CD4-positive, alpha-beta T cell (primary cell): ENCODE measurements around the gene KIF26B. TPM values are rescaled to one million over a fixed set of nuclear protein-coding genes. Genes with fewer than 3 reads are reported as not detected.

Experiments used
- ATAC-seq: fragments of 200-7000 bp; cut with Tn5 transposase; one replicate; pipeline ENCODE4 v1.10.0; 2022; ENCODE audit warnings: mild to moderate bottlenecking; ENCODE audit not compliant: poor library complexity
- CTCF ChIA-PET: fragments of 350-600 bp; sonication (Branson Sonifier 250); formaldehyde crosslinking; loops from one replicate; lab custom pipeline; 2021; ENCODE audit warnings: antibody characterized with exemption, inconsistent platforms; lab: Charles Lee
- POLR2A ChIA-PET: fragments of 350-600 bp; sonication (Branson Sonifier 250); formaldehyde crosslinking; loops from one replicate; lab custom pipeline; 2021; ENCODE audit warnings: antibody characterized with exemption, inconsistent platforms; lab: Charles Lee
- DNase-seq, 14 experiments: peaks; one replicate each; pipeline ENCODE4 v3.0.0-alpha.2; 2013 to 2020; ENCODE audit warnings: mixed read lengths in 2 of 14
- H3K27ac ChIP-seq, 2 donors: one replicate each; pipeline versions ENCODE4 v1.5.1 to v1.7.0; 2013; ENCODE audit warnings: low read length in 2 of 2, low read depth in 1 of 2, mild to moderate bottlenecking in 1 of 2
- H3K27me3 ChIP-seq, 2 experiments: 1 replicate in 1 of 2; 2 replicates in 1 of 2; pipeline versions ENCODE4 v1.6.1 to v1.7.0; 2013; ENCODE audit warnings: low read length in 2 of 2, control low read depth in 1 of 2, mild to moderate bottlenecking in 1 of 2, moderate library complexity in 1 of 2; ENCODE audit not compliant: insufficient read depth in 2 of 2, control insufficient read depth in 1 of 2
- H3K36me3 ChIP-seq: one replicate; pipeline ENCODE4 v1.6.1; 2013; ENCODE audit warnings: low read length, control low read depth; ENCODE audit not compliant: insufficient read depth
- H3K4me1 ChIP-seq: one replicate; pipeline ENCODE4 v1.6.1; 2013; ENCODE audit warnings: low read length, control low read depth; ENCODE audit not compliant: insufficient read depth
- H3K4me3 ChIP-seq: one replicate; pipeline ENCODE4 v1.5.1; 2013; ENCODE audit warnings: mild to moderate bottlenecking, low read length, moderate library complexity
- H3K9me3 ChIP-seq, 2 experiments: 1 replicate in 1 of 2; 2 replicates in 1 of 2; pipeline versions ENCODE4 v1.6.1 to v1.7.0; 2013; ENCODE audit warnings: low read length in 2 of 2, mild to moderate bottlenecking in 2 of 2, control low read depth in 1 of 2, moderate library complexity in 1 of 2; ENCODE audit not compliant: control insufficient read depth in 1 of 2, insufficient read depth in 1 of 2
- H3K27ac Mint-ChIP-seq: one replicate; pipeline ENCODE4 v1.8.0; 2020; ENCODE audit warnings: mixed read lengths
- H3K27me3 Mint-ChIP-seq: one replicate; pipeline ENCODE4 v1.8.0; 2021; ENCODE audit warnings: mixed read lengths
- H3K36me3 Mint-ChIP-seq: one replicate; pipeline ENCODE4 v1.8.0; 2021; ENCODE audit warnings: low read depth, mixed read lengths
- H3K4me1 Mint-ChIP-seq: one replicate; pipeline ENCODE4 v1.8.0; 2021; ENCODE audit warnings: low read depth, mixed read lengths
- H3K4me3 Mint-ChIP-seq: one replicate; pipeline ENCODE4 v1.8.0; 2020; ENCODE audit warnings: mild to moderate bottlenecking, mixed read lengths
- H3K9me3 Mint-ChIP-seq: one replicate; pipeline ENCODE4 v1.8.0; 2020; ENCODE audit warnings: mixed read lengths
- intact Hi-C, 2 experiments: fragments of 100-400 bp; cut with DNase I in 1 of 2; cut with micrococcal nuclease in 1 of 2; formaldehyde crosslinking; loops; one replicate each; pipeline versions ENCODE4 v1.15.1 to v1.9.0; 2023 to 2025; cut with DNase I, micrococcal nuclease
- total RNA-seq, 174 experiments: library from RNA in 2 of 174; stranded (reverse) in 2 of 174; gene quantifications; one replicate each; pipeline ENCODE4 v1.2.3 and lab custom pipeline; 2021 to 2026
- TF ChIP-seq, protein P1 (sequence below): fragments of 200-600 bp; IDR thresholded peaks from one replicate; pipeline ENCODE4 v1.8.0; 2022; ENCODE audit warnings: antibody characterized with exemption, mild to moderate bottlenecking

KIF26B gene
- total RNA-seq, 2 experiments from 2014 or later, result 0.03 TPM; not detected in 1

DNA sequence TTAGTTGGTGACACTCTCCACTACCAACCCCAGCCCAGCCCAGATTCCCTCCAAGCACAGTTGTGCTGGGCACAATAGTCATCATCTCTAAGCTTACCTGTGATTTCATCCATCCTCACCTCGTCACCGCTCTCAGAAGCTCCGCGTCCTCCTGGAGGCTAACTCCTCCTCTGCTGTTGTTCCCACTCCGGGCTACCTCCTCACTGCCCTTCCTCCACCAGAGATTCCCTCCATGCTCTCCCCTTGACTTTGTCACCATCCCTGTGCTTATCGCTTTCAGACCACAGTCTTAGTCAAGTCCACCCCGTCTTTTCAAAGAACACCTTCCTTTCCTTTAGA lies 47.0 kb upstream of the KIF26B start:
- ATAC-seq (no peak), DNase-seq (no peak)
- H3K27ac ChIP-seq, result no peak overlapping the region
- H3K4me1 Mint-ChIP-seq, result no peaks in the 10 kb centered on the region
- no peaks in the 10 kb centered on the region for H3K27me3 Mint-ChIP-seq
- no peak overlapping the region for H3K4me3 Mint-ChIP-seq
- H3K36me3 ChIP-seq, result no peaks in the 10 kb centered on the region
- no peaks in the 10 kb centered on the region for H3K4me1 ChIP-seq
- H3K27ac Mint-ChIP-seq, result no peak overlapping the region
- ChIA-PET CTCF (no interaction called here), POLR2A (no interaction called here)
- no peaks in the 10 kb centered on the region for H3K9me3 Mint-ChIP-seq
- intact Hi-C loops, result no loop called here
- H3K9me3 ChIP-seq, result no peaks in the 10 kb centered on the region
- TF ChIP-seq, protein P1, sequence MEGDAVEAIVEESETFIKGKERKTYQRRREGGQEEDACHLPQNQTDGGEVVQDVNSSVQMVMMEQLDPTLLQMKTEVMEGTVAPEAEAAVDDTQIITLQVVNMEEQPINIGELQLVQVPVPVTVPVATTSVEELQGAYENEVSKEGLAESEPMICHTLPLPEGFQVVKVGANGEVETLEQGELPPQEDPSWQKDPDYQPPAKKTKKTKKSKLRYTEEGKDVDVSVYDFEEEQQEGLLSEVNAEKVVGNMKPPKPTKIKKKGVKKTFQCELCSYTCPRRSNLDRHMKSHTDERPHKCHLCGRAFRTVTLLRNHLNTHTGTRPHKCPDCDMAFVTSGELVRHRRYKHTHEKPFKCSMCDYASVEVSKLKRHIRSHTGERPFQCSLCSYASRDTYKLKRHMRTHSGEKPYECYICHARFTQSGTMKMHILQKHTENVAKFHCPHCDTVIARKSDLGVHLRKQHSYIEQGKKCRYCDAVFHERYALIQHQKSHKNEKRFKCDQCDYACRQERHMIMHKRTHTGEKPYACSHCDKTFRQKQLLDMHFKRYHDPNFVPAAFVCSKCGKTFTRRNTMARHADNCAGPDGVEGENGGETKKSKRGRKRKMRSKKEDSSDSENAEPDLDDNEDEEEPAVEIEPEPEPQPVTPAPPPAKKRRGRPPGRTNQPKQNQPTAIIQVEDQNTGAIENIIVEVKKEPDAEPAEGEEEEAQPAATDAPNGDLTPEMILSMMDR, result no peak
- H3K27me3 ChIP-seq, result no peaks in the 10 kb centered on the region
- H3K4me3 ChIP-seq, result no peak overlapping the region
- H3K36me3 Mint-ChIP-seq, result no peaks in the 10 kb centered on the region

DNA sequence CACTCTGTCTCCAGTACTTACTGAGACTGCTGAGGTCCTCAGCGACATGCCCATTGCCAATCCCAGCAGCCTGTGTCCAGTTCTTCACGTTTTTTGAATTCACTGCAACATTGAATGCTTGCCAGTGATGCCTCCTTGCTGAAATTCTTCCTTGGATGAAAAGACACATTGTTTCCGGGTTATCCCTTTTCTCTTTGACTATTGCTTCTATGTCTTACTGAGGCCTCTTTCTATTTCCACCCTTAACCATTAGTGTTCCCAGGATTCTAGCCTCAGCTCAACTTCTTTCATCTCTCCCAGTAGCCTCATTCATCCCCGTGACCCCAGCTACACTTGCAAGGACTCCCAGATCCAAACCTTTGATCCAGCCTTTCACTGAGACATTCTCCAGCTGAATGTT lies 46.5 kb upstream of the KIF26B start:
- CTCF ChIA-PET, result no interaction called here
- intact Hi-C loops, result no loop called here
- Mint-ChIP-seq H3K4me1 (no peaks in the 10 kb centered on the region), H3K4me3 (no peak overlapping the region), H3K27me3 (no peaks in the 10 kb centered on the region), H3K9me3 (no peaks in the 10 kb centered on the region), H3K27ac (no peak overlapping the region), H3K36me3 (no peaks in the 10 kb centered on the region)
- Histone ChIP-seq H3K27me3 (no peaks in the 10 kb centered on the region), H3K4me1 (no peaks in the 10 kb centered on the region), H3K27ac (no peak overlapping the region), H3K4me3 (no peak overlapping the region), H3K36me3 (no peaks in the 10 kb centered on the region), H3K9me3 (no peaks in the 10 kb centered on the region)
- POLR2A ChIA-PET, result no interaction called here
- DNase-seq (no peak), ATAC-seq (no peak)
- TF ChIP-seq, protein P1, result no peak

DNA sequence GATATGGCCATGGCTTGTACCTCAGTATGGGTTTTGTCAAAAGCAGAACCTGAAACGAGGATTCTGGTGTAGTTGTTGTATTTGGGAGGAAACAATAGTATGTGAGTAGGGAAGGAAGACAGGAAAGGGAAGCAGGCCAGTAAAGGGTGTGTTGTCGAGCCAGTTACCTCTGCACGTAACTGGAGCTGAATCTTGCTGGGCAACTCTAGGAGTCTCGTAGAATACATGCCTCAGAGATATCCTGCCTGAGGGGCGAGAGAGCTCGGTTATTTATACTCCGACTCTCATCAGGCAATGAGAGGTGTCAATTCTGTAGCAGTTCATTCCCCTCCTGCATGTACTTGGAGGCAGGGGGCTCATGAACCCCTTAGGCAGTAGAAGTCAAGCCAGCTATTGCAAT lies 45.9 kb upstream of the KIF26B start:
- H3K4me1 Mint-ChIP-seq, result no peaks in the 10 kb centered on the region
- no peak for ATAC-seq
- no peak overlapping the region for H3K4me3 Mint-ChIP-seq
- ChIA-PET POLR2A (no interaction called here), CTCF (no interaction called here)
- no peaks in the 10 kb centered on the region for H3K9me3 ChIP-seq
- H3K4me3 ChIP-seq, result no peak overlapping the region
- no peak overlapping the region for H3K27ac ChIP-seq
- DNase-seq, result no peak
- H3K27ac Mint-ChIP-seq, result no peak overlapping the region
- TF ChIP-seq, protein P1, result no peak
- intact Hi-C loops, result no loop called here
- H3K27me3 ChIP-seq, result no peaks in the 10 kb centered on the region
- no peaks in the 10 kb centered on the region for H3K27me3 Mint-ChIP-seq
- no peaks in the 10 kb centered on the region for H3K36me3 ChIP-seq
- no peaks in the 10 kb centered on the region for H3K9me3 Mint-ChIP-seq
- H3K36me3 Mint-ChIP-seq, result no peaks in the 10 kb centered on the region
- no peaks in the 10 kb centered on the region for H3K4me1 ChIP-seq
